ENCODE data around the gene SERPINB1. TPM values are rescaled to one million over a fixed set of nuclear protein-coding genes. Genes with fewer than 3 reads are reported as not detected.
"Not testable (repeated sequence)": the region's sequence is repeated elsewhere in the genome, so short reads cannot be mapped to it uniquely, and the experiment has no call there.

SERPINB1 gene
- 100 to 1,000 TPM; 103 to 275 TPM for total RNA-seq

DNA sequence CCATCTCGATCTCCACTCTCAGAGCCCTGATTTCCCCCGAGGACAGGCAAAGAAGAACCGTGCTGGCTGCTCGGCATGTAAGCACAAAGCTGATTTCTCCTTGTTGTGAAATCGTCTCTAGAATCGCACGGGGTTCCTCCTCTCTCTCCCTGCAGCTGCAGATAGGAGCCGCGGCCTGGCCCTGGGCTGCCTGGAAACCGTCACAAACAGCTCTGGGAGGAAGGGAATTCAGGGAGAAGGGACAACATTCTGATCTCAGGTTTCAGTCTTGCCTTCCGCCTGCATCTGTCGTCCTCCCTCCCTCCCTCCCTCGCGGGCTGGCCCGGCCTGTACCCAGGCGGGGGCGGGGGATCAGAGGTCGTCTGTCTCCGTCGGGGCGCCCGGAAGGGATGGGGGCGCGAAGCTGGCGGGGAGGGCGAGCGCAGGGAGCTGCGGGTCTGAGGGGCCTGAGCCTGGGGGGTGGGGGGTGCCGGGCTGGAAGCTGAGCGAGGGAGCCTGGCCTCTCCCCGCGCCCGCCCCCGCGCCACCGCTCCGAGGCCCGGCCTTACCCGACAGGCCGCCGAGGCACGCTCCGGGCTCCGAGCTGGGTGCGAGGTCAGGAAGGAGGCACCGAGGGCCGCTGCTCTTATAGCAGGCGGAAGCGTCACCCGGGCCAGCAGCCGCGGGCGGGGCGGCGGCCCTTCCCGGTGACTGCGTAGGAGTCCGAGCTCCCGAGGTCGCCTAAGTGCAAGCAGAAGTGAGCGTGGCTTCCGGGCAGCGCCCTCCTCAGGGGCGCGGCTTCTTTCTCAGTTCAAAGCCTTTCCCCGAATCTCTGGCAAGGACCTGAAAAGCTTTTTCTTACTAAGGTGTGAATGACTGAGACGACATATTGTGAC is at the start of gene SERPINB1:
Gene SERPINB1, minus strand, starts transcription at position 600 of the 875 bp plus-strand sequence. CDS start 1,277 bp downstream, outside the sequence.
- H3K27me3 Mint-ChIP-seq, result no peaks in the 10 kb centered on the region
- ATAC-seq (peak; percentile 95), DNase-seq (ENCODE audit: low spot score) (peak; percentile 99)
- H3K9me3 Mint-ChIP-seq, result peaks cover 7% of the 10 kb centered on the region
- H3K27ac Mint-ChIP-seq, result peak within 1 kb of the TSS; percentile 87 to 89
- peak within 1 kb of the TSS; percentile 99 for H3K4me3 Mint-ChIP-seq
- peaks cover 55 to 58% of the 10 kb centered on the region in 2 donors for H3K4me1 Mint-ChIP-seq (ENCODE audit: low read depth in 2 of 2)
- H3K36me3 Mint-ChIP-seq, result peaks cover 17% of the 10 kb centered on the region

DNA sequence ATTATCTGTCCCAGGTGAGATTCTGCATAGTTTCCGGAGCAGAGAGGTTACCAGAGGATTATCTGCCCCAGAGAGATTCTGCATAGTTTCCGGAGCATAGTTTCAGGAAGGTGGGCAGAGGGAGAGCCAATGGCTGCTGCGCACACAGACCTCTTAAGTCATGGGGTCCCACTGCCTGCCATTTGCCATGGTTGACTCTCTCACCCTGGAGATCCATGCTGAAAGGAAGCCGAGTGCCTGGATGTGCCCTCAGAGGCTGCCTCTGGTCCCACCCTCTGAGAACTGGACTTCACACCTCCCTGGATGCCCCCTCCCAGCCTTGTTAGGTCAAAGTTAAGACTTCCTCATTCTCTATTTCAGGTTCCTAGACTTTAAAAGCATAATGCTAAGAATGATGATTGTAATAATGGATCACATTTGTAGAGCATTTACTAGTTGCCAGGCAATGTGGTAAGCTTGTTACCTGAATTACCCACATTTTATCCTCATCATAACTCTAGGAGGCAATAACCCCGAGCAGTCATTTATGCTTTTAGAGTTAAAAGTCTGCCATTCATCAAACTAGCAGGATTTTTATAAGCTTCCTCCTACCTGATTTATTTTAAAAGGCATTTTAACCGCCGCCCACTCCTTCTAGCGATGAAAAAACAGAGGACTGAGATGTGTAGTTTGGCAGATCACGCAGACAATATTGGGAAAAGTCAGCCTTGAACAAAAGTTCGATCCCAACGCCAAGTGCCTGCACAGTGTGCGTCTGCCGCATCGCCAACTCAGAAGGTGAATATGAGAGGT is 49.5 kb upstream of the SERPINB1 start:
- no peak for DNase-seq (ENCODE audit: low spot score)
- Mint-ChIP-seq H3K4me1 (ENCODE audit: low read depth in 2 of 2) (peaks cover 43 to 48% of the 10 kb centered on the region in 2 donors), H3K27me3 (no peaks in the 10 kb centered on the region), H3K27ac (peak overlapping the region; percentile 54 to 60), H3K36me3 (peaks cover 51% of the 10 kb centered on the region), H3K9me3 (no peaks in the 10 kb centered on the region), H3K4me3 (peak overlapping the region; percentile 39)
- ATAC-seq, result no peak

DNA sequence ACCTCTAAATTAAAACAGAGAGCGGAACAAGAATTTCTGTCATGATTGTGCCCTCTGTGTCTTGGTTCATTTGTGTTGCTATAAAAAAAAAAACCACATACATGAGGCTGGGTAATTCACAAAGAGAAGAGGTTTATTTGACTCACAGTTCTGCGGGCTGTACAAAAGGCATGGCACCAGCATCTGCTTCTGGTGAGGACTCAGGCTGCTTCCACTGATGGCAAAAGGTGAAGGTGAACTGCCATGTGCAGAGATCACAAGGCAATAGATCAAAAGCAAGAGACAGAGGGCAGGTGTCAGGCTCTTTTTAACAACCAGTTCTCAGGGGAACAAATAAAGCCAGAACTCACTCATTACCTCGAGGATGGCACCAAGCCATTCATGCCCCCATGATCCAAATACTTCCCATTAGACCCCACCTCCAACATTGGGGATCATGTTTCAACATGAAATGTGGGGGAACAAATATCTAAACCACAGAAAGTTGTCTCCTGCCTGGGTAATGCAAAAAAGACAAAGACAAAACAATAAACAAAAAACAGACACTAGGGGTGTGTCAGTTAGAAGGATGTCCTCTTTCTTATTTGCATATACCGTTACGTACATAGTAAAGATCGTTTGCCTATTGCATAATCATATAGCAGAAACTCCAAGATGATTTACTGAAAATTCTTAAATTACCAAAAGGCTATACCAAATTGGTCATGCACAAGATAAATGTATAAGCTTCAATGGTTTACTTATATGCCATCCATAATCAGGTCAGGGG is 44.5 kb upstream of the SERPINB1 start:
- peaks cover 4% of the 10 kb centered on the region for H3K9me3 Mint-ChIP-seq
- ATAC-seq (no peak), DNase-seq (ENCODE audit: low spot score) (no peak)
- peaks cover 47 to 50% of the 10 kb centered on the region in 2 donors for H3K4me1 Mint-ChIP-seq (ENCODE audit: low read depth in 2 of 2)
- H3K4me3 Mint-ChIP-seq, result peak overlapping the region; percentile 28
- H3K27me3 Mint-ChIP-seq, result no peaks in the 10 kb centered on the region
- peaks cover 43% of the 10 kb centered on the region for H3K36me3 Mint-ChIP-seq
- H3K27ac Mint-ChIP-seq, result peak overlapping the region; percentile 42 to 71

DNA sequence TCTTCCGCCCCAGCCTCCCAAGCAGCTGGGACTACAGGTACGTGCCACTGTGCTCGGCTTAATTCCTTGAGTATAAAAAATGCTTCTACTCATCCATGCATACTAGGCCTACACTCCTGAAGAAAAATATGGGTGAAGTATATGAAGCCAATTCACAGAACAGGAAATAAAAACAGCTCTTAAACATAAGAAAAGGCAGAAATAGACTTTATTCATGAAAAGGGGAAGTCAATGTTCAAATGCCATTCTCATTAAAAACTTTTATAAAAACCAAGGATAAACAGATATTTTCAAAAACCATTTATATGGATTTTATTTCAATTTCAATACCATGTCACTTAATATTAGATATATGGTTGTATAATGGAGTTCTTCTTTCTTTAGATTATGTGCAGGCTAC is 43.1 kb upstream of the SERPINB1 start:
- DNase-seq (ENCODE audit: low spot score) (no peak), ATAC-seq (no peak)
- Mint-ChIP-seq H3K27ac (peak overlapping the region in 1 of 2 donors; percentile 71), H3K4me1 (ENCODE audit: low read depth in 2 of 2) (peaks cover 51% of the 10 kb centered on the region in 2 donors), H3K36me3 (peaks cover 41% of the 10 kb centered on the region), H3K9me3 (peaks cover 10% of the 10 kb centered on the region), H3K27me3 (no peaks in the 10 kb centered on the region), H3K4me3 (no peak overlapping the region)

DNA sequence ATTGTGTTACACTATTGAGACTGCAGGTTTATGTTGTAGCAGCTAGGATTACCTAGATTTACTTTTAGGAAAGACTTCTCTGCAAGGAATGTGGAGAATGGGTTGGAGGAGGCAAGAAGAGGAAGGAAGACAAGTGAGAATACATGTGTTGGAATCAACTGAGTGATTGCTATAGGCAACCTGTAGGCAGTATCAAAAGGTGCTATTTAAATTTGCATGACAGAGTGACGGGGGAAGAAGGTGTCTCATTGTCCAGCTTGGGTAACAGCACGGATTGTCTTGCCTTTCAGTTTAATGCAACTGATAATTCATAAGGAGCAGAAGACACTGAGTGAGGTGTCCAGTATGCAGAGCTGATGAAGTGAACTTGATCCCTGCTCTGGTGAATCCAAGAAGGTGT is 42.0 kb upstream of the SERPINB1 start:
- H3K4me1 Mint-ChIP-seq (ENCODE audit: low read depth in 2 of 2), result peaks cover 54 to 55% of the 10 kb centered on the region in 2 donors
- H3K27me3 Mint-ChIP-seq, result no peaks in the 10 kb centered on the region
- peaks cover 10% of the 10 kb centered on the region for H3K9me3 Mint-ChIP-seq
- ATAC-seq, result no peak
- H3K36me3 Mint-ChIP-seq, result peaks cover 35% of the 10 kb centered on the region
- peak overlapping the region in 1 of 2 donors; percentile 4 for H3K27ac Mint-ChIP-seq
- no peak for DNase-seq (ENCODE audit: low spot score)
- H3K4me3 Mint-ChIP-seq, result no peak overlapping the region

DNA sequence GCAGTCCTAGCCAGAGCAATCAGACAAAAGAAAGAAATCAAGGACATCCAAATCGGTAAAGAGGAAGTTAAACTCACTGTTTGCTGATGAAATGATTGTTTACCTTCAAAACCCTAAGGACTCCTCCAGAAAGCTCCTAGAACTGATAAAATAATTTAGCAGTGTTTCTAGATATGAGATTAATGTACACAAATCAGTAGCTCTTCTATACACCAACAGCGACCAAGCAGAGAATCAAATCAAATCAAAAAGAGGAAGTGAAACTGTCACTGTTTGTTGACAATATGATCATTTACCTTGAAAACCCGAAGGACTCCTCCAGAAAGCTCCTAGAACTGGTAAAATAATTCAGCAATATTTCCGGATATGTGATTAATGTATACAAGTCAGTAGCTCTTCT is 39.8 kb upstream of the SERPINB1 start:
- Mint-ChIP-seq H3K9me3 (peaks cover 10% of the 10 kb centered on the region), H3K27ac (peak overlapping the region; percentile 22 to 55), H3K4me1 (ENCODE audit: low read depth in 2 of 2) (peaks cover 64 to 67% of the 10 kb centered on the region in 2 donors), H3K4me3 (peak overlapping the region; percentile 53), H3K27me3 (no peaks in the 10 kb centered on the region), H3K36me3 (peaks cover 28% of the 10 kb centered on the region)
- no peak for DNase-seq (ENCODE audit: low spot score)
- ATAC-seq, result no peak

DNA sequence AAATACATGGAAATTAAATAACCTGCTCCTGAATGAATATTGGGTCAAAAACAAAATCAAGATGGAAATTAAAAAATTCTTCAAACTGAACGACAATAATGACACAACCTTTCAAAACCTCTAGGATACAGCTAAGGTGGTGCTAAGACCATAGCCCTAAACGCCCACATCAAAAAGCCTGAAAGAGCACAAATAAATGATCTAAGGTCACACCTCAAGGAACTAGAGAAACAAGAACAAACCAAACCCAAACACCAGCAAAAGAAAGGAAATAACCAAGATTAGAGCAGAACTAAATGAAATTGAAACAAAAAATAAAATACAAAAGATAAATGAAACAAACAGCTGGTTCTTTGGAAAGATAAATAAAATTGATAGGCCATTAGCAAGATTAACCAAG is 38.5 kb upstream of the SERPINB1 start:
- H3K27me3 Mint-ChIP-seq; H3K9me3 Mint-ChIP-seq; ATAC-seq; DNase-seq (ENCODE audit: low spot score): not testable (repeated sequence)
- H3K4me1 Mint-ChIP-seq (ENCODE audit: low read depth in 2 of 2), result peaks cover 57 to 61% of the 10 kb centered on the region in 2 donors
- H3K27ac Mint-ChIP-seq, result peak overlapping the region; percentile 22 to 55
- H3K4me3 Mint-ChIP-seq, result peak overlapping the region; percentile 53
- peaks cover 24% of the 10 kb centered on the region for H3K36me3 Mint-ChIP-seq

DNA sequence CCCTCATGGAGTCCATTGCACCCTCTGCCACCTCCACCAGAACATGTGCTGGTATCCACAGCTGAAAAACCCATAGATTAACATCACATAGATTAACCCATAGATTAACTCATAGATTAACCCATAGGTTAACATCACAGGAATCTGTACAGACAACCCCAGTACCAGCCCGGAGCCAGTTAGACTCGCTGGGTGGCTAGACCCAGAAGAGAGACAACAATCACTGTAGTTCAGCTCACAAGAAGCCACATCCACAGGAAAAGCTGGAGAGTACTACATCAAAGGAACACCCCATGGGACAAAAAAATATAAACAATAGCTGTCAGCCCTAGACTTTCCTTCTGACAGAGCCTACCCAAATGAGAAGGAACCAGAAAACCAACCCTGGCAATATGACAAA is 36.3 kb upstream of the SERPINB1 start:
- Mint-ChIP-seq H3K9me3 (peaks cover 10% of the 10 kb centered on the region), H3K27ac (peak overlapping the region; percentile 51 to 81), H3K36me3 (peaks cover 19% of the 10 kb centered on the region), H3K4me3 (no peak overlapping the region), H3K4me1 (ENCODE audit: low read depth in 2 of 2) (peaks cover 51 to 62% of the 10 kb centered on the region in 2 donors), H3K27me3 (no peaks in the 10 kb centered on the region)
- DNase-seq (ENCODE audit: low spot score) (no peak), ATAC-seq (no peak)

DNA sequence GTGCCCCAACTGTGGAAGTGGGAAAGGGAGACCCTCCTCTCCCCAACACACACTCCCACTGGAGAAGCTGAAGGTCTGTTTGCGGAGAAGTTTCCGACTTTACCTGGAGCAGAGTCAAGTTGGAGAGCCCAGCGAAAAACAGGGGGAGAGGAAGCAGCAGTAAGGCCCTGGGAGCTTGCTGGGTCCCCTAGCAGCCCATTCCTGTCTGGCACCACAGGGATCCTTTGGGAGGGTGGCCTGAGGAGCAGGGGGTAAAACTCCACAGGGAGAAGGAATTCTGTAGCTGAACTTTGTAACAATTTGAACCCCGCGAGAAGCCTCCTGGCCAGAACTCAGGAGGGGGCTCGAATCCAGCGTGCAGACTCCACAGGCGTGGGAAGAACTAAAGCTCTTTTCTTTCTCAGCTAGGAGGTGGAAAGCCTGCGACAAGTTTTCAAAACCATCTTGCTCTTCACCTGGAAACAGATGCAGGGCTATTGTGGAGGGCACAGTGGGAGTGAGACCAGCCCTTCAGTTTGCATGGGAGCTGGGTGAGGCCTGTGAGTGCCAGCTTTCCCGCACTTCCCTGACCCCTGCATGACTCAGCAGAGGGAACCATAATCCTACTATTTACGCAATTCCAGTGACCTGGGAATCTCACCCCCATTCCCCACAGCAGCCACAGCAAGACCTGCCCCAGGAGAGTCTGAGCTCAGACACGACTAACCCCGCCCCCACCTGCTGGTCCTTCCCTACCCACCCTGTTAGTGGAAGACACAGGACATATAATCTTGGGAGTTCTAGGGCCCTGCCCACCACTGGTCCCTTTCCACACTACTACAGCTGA is 35.6 kb upstream of the SERPINB1 start:
- ATAC-seq, result no peak
- peak overlapping the region; percentile 83 for H3K4me3 Mint-ChIP-seq
- H3K36me3 Mint-ChIP-seq, result peaks cover 19% of the 10 kb centered on the region

DNA sequence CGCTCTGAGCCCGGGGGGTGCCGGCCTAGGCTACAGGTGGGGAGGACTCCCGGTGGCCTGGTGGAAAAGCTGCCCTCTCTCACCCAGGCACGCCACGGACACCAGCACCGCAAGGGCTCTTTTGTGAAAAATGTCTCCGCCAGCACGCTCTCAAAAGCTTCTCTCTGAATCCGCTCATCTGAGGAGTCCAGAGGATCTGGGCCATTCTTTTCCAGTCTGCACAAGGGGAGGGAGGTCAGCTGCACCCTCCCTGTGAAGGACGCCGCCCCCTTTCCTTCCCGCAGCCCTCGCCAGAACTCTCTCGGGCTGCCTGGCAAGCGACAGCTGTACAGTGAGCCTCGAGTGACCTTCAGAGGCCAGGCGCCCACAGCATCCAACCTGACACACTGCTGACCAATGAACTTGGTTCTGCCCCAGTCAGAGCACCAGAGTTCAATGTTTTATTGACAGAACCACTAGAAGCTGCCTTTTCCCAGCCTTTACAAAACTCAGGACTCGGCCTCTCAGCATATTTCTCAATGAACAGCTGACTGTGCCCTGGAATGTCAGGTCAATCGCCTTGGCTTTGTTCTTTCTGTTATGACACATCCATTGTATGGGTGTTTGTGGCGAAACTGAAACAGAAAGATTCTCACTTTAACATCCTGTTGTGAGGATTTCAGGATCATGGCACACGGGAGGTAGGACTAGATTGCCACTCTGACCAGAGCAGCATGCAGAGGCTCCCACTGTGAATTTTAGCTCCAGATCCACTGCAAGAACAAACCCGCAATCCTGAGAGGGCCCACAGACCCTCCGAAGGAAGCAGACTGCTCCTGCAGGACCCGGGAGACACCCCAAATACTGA is 34.8 kb upstream of the SERPINB1 start:
- Mint-ChIP-seq H3K9me3 (peaks cover 9% of the 10 kb centered on the region), H3K36me3 (peaks cover 12% of the 10 kb centered on the region), H3K4me1 (ENCODE audit: low read depth in 2 of 2) (peaks cover 44 to 65% of the 10 kb centered on the region in 2 donors)

More for the DNA sequence above, 35.6 kb upstream of the SERPINB1 start:
- peak overlapping the region; percentile 85 to 97 for H3K27ac Mint-ChIP-seq
- H3K27me3 Mint-ChIP-seq, result no peaks in the 10 kb centered on the region
- DNase-seq (ENCODE audit: low spot score), result no peak
- peaks cover 10% of the 10 kb centered on the region for H3K9me3 Mint-ChIP-seq
- peaks cover 51 to 68% of the 10 kb centered on the region in 2 donors for H3K4me1 Mint-ChIP-seq (ENCODE audit: low read depth in 2 of 2)

DNA sequence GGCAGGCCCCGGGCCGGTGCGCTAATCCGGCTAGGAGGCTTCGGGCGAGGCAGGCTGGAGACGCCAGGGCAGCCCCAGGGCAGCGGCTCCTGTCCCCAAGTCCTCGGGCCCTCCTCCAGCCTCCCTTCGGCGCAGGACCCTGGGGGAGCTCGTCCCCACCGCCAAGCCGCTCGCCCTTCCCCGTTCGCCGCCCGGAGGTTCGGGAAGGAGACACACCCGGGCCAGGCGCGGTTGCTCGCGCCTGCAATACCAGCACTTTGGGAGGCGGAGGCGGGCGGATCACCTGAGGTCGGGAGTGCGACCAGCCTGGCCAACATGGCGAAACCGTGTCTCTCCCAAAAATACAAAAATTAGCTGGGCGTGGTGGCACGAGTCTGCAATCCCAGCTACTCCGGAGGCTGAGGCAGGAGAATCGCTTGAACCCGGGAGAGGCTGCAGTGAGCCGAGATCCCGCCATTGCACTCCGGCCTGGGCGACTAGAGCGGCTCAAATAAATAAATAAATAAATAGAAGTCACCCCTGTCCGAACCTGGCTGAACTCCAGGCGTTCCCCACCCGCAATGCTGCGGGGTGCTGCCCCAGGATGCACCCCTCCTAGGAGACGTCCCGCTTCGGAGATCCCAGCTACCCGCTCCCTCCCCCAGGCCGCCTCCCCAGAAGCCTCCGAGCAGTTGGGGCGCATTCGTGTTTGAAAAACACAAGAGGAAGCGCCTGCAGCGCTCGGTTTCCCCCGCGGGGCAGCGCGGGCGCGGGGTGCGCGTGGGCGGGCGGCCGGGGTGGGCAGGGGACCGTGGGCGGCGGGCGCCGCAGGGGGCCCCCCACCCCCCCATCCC is 33.9 kb upstream of the SERPINB1 start:
- peaks cover 7% of the 10 kb centered on the region for H3K36me3 Mint-ChIP-seq
- ATAC-seq (peak; percentile 61 to 67), DNase-seq (ENCODE audit: low spot score) (peak; percentile 69)
- H3K9me3 Mint-ChIP-seq, result peaks cover 5% of the 10 kb centered on the region
- H3K4me1 Mint-ChIP-seq (ENCODE audit: low read depth in 2 of 2), result peaks cover 36 to 59% of the 10 kb centered on the region in 2 donors
- H3K27me3 Mint-ChIP-seq, result no peaks in the 10 kb centered on the region
- peak overlapping the region; percentile 85 to 97 for H3K27ac Mint-ChIP-seq
- H3K4me3 Mint-ChIP-seq, result peak overlapping the region; percentile 83

More for the DNA sequence above, 34.8 kb upstream of the SERPINB1 start:
- Mint-ChIP-seq H3K27ac (peak overlapping the region; percentile 85 to 97), H3K4me3 (peak overlapping the region; percentile 83), H3K27me3 (no peaks in the 10 kb centered on the region)
- ATAC-seq, result peak; percentile 79 to 85
- DNase-seq (ENCODE audit: low spot score), result no peak
